ENCODE data around the gene OR10H4. TPM values are rescaled to one million over a fixed set of nuclear protein-coding genes. Genes with fewer than 3 reads are reported as not detected.
"Not testable (repeated sequence)": the region's sequence is repeated elsewhere in the genome, so short reads cannot be mapped to it uniquely, and the experiment has no call there.

The OR10H4 gene
- total and polyA plus RNA-seq, 2 of the 13 experiments (the other 11 are each of a cell fraction or from before 2014, with no cell fraction given), result not detected

- TF ChIP-seq ZBTB40 (IDR thresholded peaks at IDR 0.05) (no peak), ZBTB40 (CRISPR knock-in tag; IDR thresholded peaks at IDR 0.05) (no peak)
These were observed 46.6 kb upstream of the OR10H4 start (continued) for GRCh38 chr19:15902254-15902653.

- ATAC-seq; DNase-seq (ENCODE audit: low spot score); BruUV-seq (replicated peaks); H3K36me3 ChIP-seq (replicated peaks in 1 of 2; ENCODE audit: control insufficient read depth in 1 of 2, insufficient read depth in 2 of 2, low read length in 2 of 2); H4K20me1 ChIP-seq (ENCODE audit: insufficient read depth, low read length); H2AFZ ChIP-seq (ENCODE audit: low read length); H3K4me1 ChIP-seq (ENCODE audit: insufficient read depth, low read length); H3K9ac ChIP-seq (ENCODE audit: insufficient read depth, low read depth, low read length); H3K27ac ChIP-seq (ENCODE audit: extremely low read length, insufficient read depth, low read length); H3K27me3 ChIP-seq (ENCODE audit: control insufficient read depth in 1 of 2, insufficient read depth in 2 of 2, low read length in 2 of 2); FAIRE-seq; intact Hi-C loops (cut with micrococcal nuclease; ENCODE audit: unreplicated experiment); H3K4me2 ChIP-seq (ENCODE audit: low read depth, low read length); H3K79me2 ChIP-seq (ENCODE audit: insufficient read depth, low read length); in situ Hi-C loops (cut with HindIII; ENCODE audit: extremely low pct_ligation_motif_present, low pct_unique_long_range_greater_than_20kb); H3K4me3 ChIP-seq (replicated peaks in 1 of 3; ENCODE audit: insufficient read depth in 1 of 3, low read depth in 2 of 3, low read length in 3 of 3); H3K9me3 ChIP-seq (ENCODE audit: low read length); POLR2A ChIA-PET; CTCF ChIA-PET (ENCODE audit: low intra/inter-chr PET ratio, low total read pairs): not testable (repeated sequence)
- WGBS (ENCODE audit: low lambda C conversion rate), result 80% methylated on average over 16 of the region's 29 CpGs
These were observed 45.9 kb upstream of the OR10H4 start for GRCh38 chr19:15902898-15903297.

Measured in HepG2 (cell line).